ENCODE data around the gene ZNF93.
"Not testable (repeated sequence)": the region's sequence is repeated elsewhere in the genome, so short reads cannot be mapped to it uniquely, and the experiment has no call there.

Gene ZNF93

GRCh38 chr19:19943848-19944582, 43.3 kb downstream of the ZNF93 start:
- no peak for DNase-seq

- no peak for DNase-seq
Measured at GRCh38 chr19:19944583-19944880, 43.8 kb downstream of the ZNF93 start.

GRCh38 chr19:19946226-19946625, 45.5 kb downstream of the ZNF93 start:
- no peak for DNase-seq

- no peak for DNase-seq
Measured at GRCh38 chr19:19948800-19949199, 48.1 kb downstream of the ZNF93 start.

- DNase-seq: no peak
Measured at GRCh38 chr19:19955208-19955607, 54.5 kb downstream of the ZNF93 start.

GRCh38 chr19:19956434-19957075, 55.8 kb downstream of the ZNF93 start:
- DNase-seq: no peak

GRCh38 chr19:19957766-19958165, 57.0 kb downstream of the ZNF93 start:
- DNase-seq: not testable (repeated sequence)

GRCh38 chr19:19959151-19959799, 58.5 kb downstream of the ZNF93 start:
- peak; percentile 23 to 31 for DNase-seq

- DNase-seq: no peak
Measured at GRCh38 chr19:19964416-19964815, 63.7 kb downstream of the ZNF93 start.

GRCh38 chr19:19966126-19966525, 65.4 kb downstream of the ZNF93 start:
- not testable (repeated sequence) for DNase-seq

GRCh38 chr19:19966862-19967261, 66.1 kb downstream of the ZNF93 start:
- no peak for DNase-seq

All from NCI-H187 (cell line).